HEK293 (cell line): ENCODE data around the gene ANTXR1.

Experiments
- CTCF ChIA-PET: fragments of 350-600 bp; formaldehyde crosslinking; extraction: SDS; loops from one replicate; lab custom pipeline; 2021; ENCODE audit warnings: antibody characterized with exemption; lab: Yijun Ruan, JAX
- POLR2A ChIA-PET: fragments of 300-600 bp; formaldehyde crosslinking; extraction: SDS; loops from one replicate; lab custom pipeline; 2020; ENCODE audit warnings: antibody characterized with exemption, inconsistent platforms; lab: Yijun Ruan, JAX
- H3K27ac ChIP-seq: fragments of 200-500 bp; sonication (Bioruptor generic); 2 replicates; pipeline ENCODE4 v1.5.1; 2014; ENCODE audit warnings: low read depth, low read length, control low read depth, inconsistent platforms; ENCODE audit errors: extremely low read depth
- H3K36me3 ChIP-seq, 2 experiments: fragments of 200-500 bp in 1 of 2; sonication (Bioruptor generic) in 1 of 2; 1 replicate in 1 of 2; 2 replicates in 1 of 2; pipeline ENCODE4 v1.5.1; 2014 to 2017; ENCODE audit warnings: inconsistent platforms in 2 of 2, low read length in 2 of 2; ENCODE audit not compliant: control insufficient read depth in 2 of 2, insufficient read depth in 1 of 2
- H3K4me1 ChIP-seq: fragments of 200-500 bp; sonication (Bioruptor generic); 2 replicates; pipeline ENCODE4 v1.5.1; 2014; ENCODE audit warnings: mild to moderate bottlenecking, low read length, inconsistent platforms; ENCODE audit not compliant: control insufficient read depth, insufficient read depth
- H3K4me3 ChIP-seq: 2 replicates; pipeline ENCODE4 v1.5.1; 2011; ENCODE audit warnings: low read depth, mild to moderate bottlenecking, control low read depth, low read length, moderate library complexity
- H3K9me3 ChIP-seq: fragments of 200-500 bp; sonication (Bioruptor generic); 2 replicates; pipeline ENCODE4 v1.5.1; 2014; ENCODE audit warnings: low read depth, low read length, inconsistent platforms; ENCODE audit not compliant: control insufficient read depth, insufficient read depth
- EGR2 ChIP-seq: fragments of 450-650 bp; formaldehyde crosslinking; IDR thresholded peaks from 2 replicates; pipeline ENCODE4 v1.5.1; 2016; ENCODE audit warnings: low read depth, missing biosample characterization, missing genetic modification characterization
- SP3 ChIP-seq: fragments of 450-650 bp; formaldehyde crosslinking; IDR thresholded peaks from 2 replicates; pipeline ENCODE4 v1.5.1; 2016; ENCODE audit warnings: missing biosample characterization, missing genetic modification characterization
- ZBTB17 ChIP-seq: fragments of 450-650 bp; formaldehyde crosslinking; IDR thresholded peaks from 2 replicates; pipeline ENCODE4 v1.5.1; 2016; ENCODE audit warnings: missing biosample characterization, missing genetic modification characterization
- ZNF133 ChIP-seq: fragments of 450-650 bp; formaldehyde crosslinking; IDR thresholded peaks from 2 replicates; pipeline ENCODE4 v1.5.1; 2016; ENCODE audit warnings: missing biosample characterization, missing genetic modification characterization
- ZNF157 ChIP-seq: fragments of 450-650 bp; formaldehyde crosslinking; IDR thresholded peaks from 2 replicates; pipeline ENCODE4 v1.5.1; 2016; ENCODE audit warnings: missing biosample characterization, missing genetic modification characterization
- ZNF335 ChIP-seq: fragments of 450-650 bp; formaldehyde crosslinking; conservative IDR thresholded peaks from 2 replicates; pipeline ENCODE4 v1.5.1; 2016; ENCODE audit warnings: missing biosample characterization, missing genetic modification characterization
- ZNF341 ChIP-seq: fragments of 450-650 bp; formaldehyde crosslinking; IDR thresholded peaks from 2 replicates; pipeline ENCODE4; 2016; ENCODE audit warnings: low read depth, missing biosample characterization, missing genetic modification characterization
- ZNF404 ChIP-seq: fragments of 450-650 bp; formaldehyde crosslinking; IDR thresholded peaks from 2 replicates; pipeline ENCODE4 v1.5.1; 2017; ENCODE audit warnings: missing biosample characterization, missing genetic modification characterization
- ZNF555 ChIP-seq: fragments of 450-650 bp; formaldehyde crosslinking; conservative IDR thresholded peaks from 2 replicates; pipeline ENCODE4 v1.5.1; 2017; ENCODE audit warnings: missing biosample characterization, mild to moderate bottlenecking, missing genetic modification characterization, inconsistent platforms
- ZNF558 ChIP-seq: fragments of 450-650 bp; formaldehyde crosslinking; IDR thresholded peaks from 2 replicates; pipeline ENCODE4 v1.5.1; 2016; ENCODE audit warnings: missing biosample characterization, missing genetic modification characterization
- ZNF560 ChIP-seq: fragments of 450-650 bp; formaldehyde crosslinking; IDR thresholded peaks from 2 replicates; pipeline ENCODE4 v1.5.1; 2017; ENCODE audit warnings: missing biosample characterization, missing genetic modification characterization, borderline replicate concordance
- ZNF785 ChIP-seq: fragments of 450-650 bp; formaldehyde crosslinking; IDR thresholded peaks from 2 replicates; pipeline ENCODE4 v1.5.1; 2016; ENCODE audit warnings: missing biosample characterization, missing genetic modification characterization
- TF ChIP-seq, protein P1 (sequence below): fragments of 450-650 bp; formaldehyde crosslinking; IDR thresholded peaks from 2 replicates; pipeline ENCODE4 v1.5.1; 2016; ENCODE audit warnings: missing biosample characterization, missing genetic modification characterization
- TF ChIP-seq, protein P2 (sequence below): fragments of 450-650 bp; formaldehyde crosslinking; IDR thresholded peaks from 2 replicates; pipeline ENCODE4 v1.5.1; 2016; ENCODE audit warnings: missing biosample characterization, missing genetic modification characterization
- TF ChIP-seq, protein P3 (sequence below): fragments of 450-650 bp; formaldehyde crosslinking; IDR thresholded peaks from 2 replicates; pipeline ENCODE4 v1.5.1; 2017; ENCODE audit warnings: missing biosample characterization, missing genetic modification characterization
- TF ChIP-seq, protein P4 (sequence below): fragments of 450-650 bp; formaldehyde crosslinking; IDR thresholded peaks from 2 replicates; pipeline ENCODE4 v1.5.1; 2017; ENCODE audit warnings: missing biosample characterization, missing genetic modification characterization
- TF ChIP-seq, protein P5 (sequence below): sonication (generic); formaldehyde crosslinking; IDR thresholded peaks from 2 replicates; pipeline ENCODE4 v1.8.1; 2022; ENCODE audit warnings: mild to moderate bottlenecking, moderate library complexity, missing genetic modification reagents

Gene ANTXR1

DNA sequence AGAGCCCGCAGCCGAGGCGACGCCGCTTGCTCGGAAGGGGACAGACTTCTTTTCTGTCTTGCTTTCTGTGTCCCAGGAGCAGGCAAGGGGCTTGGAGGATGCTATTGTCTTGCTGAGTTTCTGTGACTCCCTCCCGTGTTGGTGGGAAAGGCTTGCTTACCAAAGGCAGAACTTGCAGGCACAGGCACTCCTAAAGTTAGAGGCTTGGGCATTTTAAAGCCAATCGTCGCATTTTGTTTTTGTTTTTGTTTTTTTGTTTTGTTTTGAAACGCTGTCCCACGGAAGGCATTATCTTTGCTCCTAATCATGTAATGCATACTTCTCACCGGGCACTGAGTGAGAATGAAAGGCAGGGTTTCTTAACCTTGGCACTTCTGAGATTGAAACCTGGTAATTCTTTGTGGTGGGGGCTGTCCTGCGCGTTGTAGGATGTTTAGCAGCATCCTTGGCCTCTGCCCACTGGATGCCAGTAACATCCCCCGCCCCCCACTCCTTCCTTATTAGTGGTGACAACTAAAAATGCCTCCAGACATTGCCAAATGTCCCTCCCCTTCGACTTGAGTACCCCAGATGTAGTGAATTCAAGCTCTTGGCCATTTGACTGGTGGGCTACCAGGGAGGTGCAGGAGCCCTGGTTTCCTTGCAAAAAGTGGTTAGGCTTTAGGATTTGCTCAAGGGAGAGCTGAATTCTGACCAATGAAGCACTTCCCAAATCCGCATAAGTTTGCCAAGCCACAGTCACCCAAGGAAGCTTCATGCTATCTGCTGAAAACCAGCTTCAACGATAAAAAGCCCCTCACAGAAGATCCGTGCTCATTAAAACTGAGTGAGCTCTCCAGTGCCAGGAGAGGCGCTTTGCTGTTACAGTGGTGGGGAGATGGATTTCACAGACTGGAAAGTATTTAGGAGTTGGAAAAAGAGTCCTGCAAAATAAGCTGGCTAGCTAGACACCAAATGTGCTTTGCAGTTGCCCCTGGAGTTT, 1.2 kb downstream of the ANTXR1 start:
- Histone ChIP-seq H3K4me1 (no peaks in the 10 kb centered on the region), H3K36me3 (no peaks in the 10 kb centered on the region), H3K27ac (peak overlapping the region; percentile 70; the same call in 1 of the 2 replicates)
- POLR2A ChIA-PET: interaction anchor here (0.6 to 0.7 kb wide), 2 partner anchors 62 to 71 kb away, joined by 3 read pairs; no protein-coding TSS in a partner anchor
- TF ChIP-seq, protein P1, sequence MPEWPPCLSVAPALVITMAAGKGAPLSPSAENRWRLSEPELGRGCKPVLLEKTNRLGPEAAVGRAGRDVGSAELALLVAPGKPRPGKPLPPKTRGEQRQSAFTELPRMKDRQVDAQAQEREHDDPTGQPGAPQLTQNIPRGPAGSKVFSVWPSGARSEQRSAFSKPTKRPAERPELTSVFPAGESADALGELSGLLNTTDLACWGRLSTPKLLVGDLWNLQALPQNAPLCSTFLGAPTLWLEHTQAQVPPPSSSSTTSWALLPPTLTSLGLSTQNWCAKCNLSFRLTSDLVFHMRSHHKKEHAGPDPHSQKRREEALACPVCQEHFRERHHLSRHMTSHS (tag by site-specific recombination): no peak
- no peak for TF ChIP-seq ZNF335 (tag by site-specific recombination)
- TF ChIP-seq ZNF341 (tag by site-specific recombination): peak; percentile 35
- TF ChIP-seq EGR2 (tag by site-specific recombination): 0 out of 2 replicates have a peak, but pooled peaks have one; percentile 20
- no peak for TF ChIP-seq ZNF785 (tag by site-specific recombination)
- TF ChIP-seq ZNF555 (tag by site-specific recombination): no peak
- TF ChIP-seq SP3: no peak
- TF ChIP-seq, all 188 proteins: peak for 2
- H3K9me3 ChIP-seq: no peaks in the 10 kb centered on the region
- H3K4me3 ChIP-seq: peak overlapping the region; percentile 92
- CTCF ChIA-PET: interaction anchor here (0.6 to 1.7 kb wide), 7 partner anchors 71 to 1179 kb away, joined by 3 to 20 read pairs (median 3); no protein-coding TSS in a partner anchor

DNA sequence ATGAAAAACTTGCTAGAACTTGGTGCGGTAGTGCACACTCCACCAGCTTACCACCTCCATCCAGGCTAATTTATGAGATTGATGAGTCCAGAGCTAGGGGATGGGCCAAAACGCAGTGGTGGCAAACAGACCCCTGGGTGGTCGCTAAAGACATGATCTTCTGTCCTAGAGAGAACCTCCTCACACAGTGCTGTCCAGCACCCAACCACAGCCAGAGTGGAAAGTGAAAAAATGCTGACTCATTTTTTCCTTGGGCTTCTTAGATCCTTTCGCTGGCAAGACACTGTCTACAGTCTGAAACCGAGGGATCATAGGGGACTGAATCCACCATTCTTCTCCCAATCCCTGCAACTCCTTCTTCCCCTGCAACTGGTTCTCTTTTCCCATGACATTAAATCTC, 4.1 kb downstream of the ANTXR1 start:
- no peak overlapping the region for H3K27ac ChIP-seq
- TF ChIP-seq ZBTB17: peak; percentile 23; the same call in 1 of the 2 replicates
- no peak for TF ChIP-seq ZNF560 (tag by site-specific recombination)
- TF ChIP-seq, protein P2, sequence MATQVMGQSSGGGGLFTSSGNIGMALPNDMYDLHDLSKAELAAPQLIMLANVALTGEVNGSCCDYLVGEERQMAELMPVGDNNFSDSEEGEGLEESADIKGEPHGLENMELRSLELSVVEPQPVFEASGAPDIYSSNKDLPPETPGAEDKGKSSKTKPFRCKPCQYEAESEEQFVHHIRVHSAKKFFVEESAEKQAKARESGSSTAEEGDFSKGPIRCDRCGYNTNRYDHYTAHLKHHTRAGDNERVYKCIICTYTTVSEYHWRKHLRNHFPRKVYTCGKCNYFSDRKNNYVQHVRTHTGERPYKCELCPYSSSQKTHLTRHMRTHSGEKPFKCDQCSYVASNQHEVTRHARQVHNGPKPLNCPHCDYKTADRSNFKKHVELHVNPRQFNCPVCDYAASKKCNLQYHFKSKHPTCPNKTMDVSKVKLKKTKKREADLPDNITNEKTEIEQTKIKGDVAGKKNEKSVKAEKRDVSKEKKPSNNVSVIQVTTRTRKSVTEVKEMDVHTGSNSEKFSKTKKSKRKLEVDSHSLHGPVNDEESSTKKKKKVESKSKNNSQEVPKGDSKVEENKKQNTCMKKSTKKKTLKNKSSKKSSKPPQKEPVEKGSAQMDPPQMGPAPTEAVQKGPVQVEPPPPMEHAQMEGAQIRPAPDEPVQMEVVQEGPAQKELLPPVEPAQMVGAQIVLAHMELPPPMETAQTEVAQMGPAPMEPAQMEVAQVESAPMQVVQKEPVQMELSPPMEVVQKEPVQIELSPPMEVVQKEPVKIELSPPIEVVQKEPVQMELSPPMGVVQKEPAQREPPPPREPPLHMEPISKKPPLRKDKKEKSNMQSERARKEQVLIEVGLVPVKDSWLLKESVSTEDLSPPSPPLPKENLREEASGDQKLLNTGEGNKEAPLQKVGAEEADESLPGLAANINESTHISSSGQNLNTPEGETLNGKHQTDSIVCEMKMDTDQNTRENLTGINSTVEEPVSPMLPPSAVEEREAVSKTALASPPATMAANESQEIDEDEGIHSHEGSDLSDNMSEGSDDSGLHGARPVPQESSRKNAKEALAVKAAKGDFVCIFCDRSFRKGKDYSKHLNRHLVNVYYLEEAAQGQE (tag by site-specific recombination): peak; percentile 78
- TF ChIP-seq, all 188 proteins: peak for 2
- Histone ChIP-seq H3K36me3 (no peaks in the 10 kb centered on the region), H3K4me1 (peaks cover 7% of the 10 kb centered on the region; the same call in 1 of the 2 replicates), H3K9me3 (no peaks in the 10 kb centered on the region), H3K4me3 (no peak overlapping the region)
- ChIA-PET CTCF (interaction anchor here (0.9 to 1.2 kb wide), 2 partner anchors 92 to 290 kb away, joined by 3 read pairs; no protein-coding TSS in a partner anchor), POLR2A (no interaction called here)

DNA sequence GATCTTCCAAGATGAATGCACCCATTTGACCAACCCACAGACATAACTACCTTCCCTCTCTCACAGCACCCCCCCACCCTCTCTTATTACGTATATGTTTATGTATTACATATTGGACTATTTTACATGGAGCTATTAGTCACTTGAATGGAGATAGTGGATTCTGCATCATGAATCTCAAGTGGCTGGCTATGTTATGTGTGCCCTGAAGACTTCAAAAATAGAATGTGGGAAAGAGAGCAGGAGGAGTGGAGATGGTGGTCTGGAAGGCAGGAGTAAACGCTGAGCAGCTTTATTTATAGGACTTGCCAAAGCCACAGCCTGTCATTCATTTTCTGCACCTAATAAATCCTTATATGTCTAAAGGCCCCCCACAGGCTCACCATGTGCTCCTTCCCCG, 4.9 kb downstream of the ANTXR1 start:
- POLR2A ChIA-PET: no interaction called here
- no peak overlapping the region for H3K27ac ChIP-seq
- H3K36me3 ChIP-seq: no peaks in the 10 kb centered on the region
- H3K4me3 ChIP-seq: no peak overlapping the region
- peaks cover 7% of the 10 kb centered on the region; the same call in 1 of the 2 replicates for H3K4me1 ChIP-seq
- CTCF ChIA-PET: interaction anchor here (0.6 to 0.9 kb wide), 2 partner anchors 38 to 93 kb away, joined by 3 read pairs; no protein-coding TSS in a partner anchor
- H3K9me3 ChIP-seq: no peaks in the 10 kb centered on the region
- TF ChIP-seq ZNF157 (no peak), ZNF133 (tag by site-specific recombination) (no peak), ZNF404 (tag by site-specific recombination) (no peak), ZNF558 (tag by site-specific recombination) (no peak)
- TF ChIP-seq, protein P1 (tag by site-specific recombination): no peak
- TF ChIP-seq, protein P3, sequence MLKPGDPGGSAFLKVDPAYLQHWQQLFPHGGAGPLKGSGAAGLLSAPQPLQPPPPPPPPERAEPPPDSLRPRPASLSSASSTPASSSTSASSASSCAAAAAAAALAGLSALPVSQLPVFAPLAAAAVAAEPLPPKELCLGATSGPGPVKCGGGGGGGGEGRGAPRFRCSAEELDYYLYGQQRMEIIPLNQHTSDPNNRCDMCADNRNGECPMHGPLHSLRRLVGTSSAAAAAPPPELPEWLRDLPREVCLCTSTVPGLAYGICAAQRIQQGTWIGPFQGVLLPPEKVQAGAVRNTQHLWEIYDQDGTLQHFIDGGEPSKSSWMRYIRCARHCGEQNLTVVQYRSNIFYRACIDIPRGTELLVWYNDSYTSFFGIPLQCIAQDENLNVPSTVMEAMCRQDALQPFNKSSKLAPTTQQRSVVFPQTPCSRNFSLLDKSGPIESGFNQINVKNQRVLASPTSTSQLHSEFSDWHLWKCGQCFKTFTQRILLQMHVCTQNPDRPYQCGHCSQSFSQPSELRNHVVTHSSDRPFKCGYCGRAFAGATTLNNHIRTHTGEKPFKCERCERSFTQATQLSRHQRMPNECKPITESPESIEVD (tag by site-specific recombination): no peak
- TF ChIP-seq, protein P4, sequence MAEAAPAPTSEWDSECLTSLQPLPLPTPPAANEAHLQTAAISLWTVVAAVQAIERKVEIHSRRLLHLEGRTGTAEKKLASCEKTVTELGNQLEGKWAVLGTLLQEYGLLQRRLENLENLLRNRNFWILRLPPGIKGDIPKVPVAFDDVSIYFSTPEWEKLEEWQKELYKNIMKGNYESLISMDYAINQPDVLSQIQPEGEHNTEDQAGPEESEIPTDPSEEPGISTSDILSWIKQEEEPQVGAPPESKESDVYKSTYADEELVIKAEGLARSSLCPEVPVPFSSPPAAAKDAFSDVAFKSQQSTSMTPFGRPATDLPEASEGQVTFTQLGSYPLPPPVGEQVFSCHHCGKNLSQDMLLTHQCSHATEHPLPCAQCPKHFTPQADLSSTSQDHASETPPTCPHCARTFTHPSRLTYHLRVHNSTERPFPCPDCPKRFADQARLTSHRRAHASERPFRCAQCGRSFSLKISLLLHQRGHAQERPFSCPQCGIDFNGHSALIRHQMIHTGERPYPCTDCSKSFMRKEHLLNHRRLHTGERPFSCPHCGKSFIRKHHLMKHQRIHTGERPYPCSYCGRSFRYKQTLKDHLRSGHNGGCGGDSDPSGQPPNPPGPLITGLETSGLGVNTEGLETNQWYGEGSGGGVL: no peak
- TF ChIP-seq, protein P5, sequence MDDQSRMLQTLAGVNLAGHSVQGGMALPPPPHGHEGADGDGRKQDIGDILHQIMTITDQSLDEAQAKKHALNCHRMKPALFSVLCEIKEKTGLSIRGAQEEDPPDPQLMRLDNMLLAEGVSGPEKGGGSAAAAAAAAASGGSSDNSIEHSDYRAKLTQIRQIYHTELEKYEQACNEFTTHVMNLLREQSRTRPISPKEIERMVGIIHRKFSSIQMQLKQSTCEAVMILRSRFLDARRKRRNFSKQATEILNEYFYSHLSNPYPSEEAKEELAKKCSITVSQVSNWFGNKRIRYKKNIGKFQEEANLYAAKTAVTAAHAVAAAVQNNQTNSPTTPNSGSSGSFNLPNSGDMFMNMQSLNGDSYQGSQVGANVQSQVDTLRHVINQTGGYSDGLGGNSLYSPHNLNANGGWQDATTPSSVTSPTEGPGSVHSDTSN (CRISPR knock-in tag): no peak
